GM23338 (cell line): ENCODE results near the gene DGKB. TPM values are rescaled to one million over a fixed set of nuclear protein-coding genes. Genes with fewer than 3 reads are reported as not detected.

Source experiments
- ATAC-seq: fragments of 200-7000 bp; cut with Tn5 transposase; 3 replicates; pipeline ENCODE4 v1.9.1; 2020
- DNase-seq: peaks from one replicate; pipeline ENCODE4 v3.0.0-alpha.2; 2015; ENCODE audit warnings: low spot score
- H2AFZ ChIP-seq: fragments of 200-600 bp; sonication (generic); 2 replicates; pipeline ENCODE4 v1.8.0; 2016; ENCODE audit warnings: antibody characterized with exemption, mild to moderate bottlenecking, moderate library complexity
- H3F3A ChIP-seq: fragments of 200-600 bp; sonication (generic); replicated peaks from 2 replicates; pipeline ENCODE4 v1.8.0; 2017; ENCODE audit warnings: antibody characterized with exemption, mixed run types, low read depth
- H3K27ac ChIP-seq: fragments of 200-600 bp; sonication (generic); 2 replicates; pipeline ENCODE4 v1.6.1; 2016; ENCODE audit warnings: low read depth
- H3K27me3 ChIP-seq: fragments of 200-600 bp; sonication (generic); 2 replicates; pipeline ENCODE4 v1.8.0; 2016; ENCODE audit warnings: mild to moderate bottlenecking, mixed run types, moderate library complexity; ENCODE audit not compliant: insufficient read depth
- H3K36me3 ChIP-seq: fragments of 200-600 bp; sonication (generic); 2 replicates; pipeline ENCODE4 v1.8.0; 2016; ENCODE audit warnings: mild to moderate bottlenecking; ENCODE audit not compliant: insufficient read depth
- H3K4me1 ChIP-seq: fragments of 200-600 bp; sonication (generic); 2 replicates; pipeline ENCODE4 v1.8.0; 2016; ENCODE audit warnings: mild to moderate bottlenecking, moderate library complexity; ENCODE audit not compliant: insufficient read depth
- H3K4me2 ChIP-seq: fragments of 200-600 bp; sonication (generic); 2 replicates; pipeline ENCODE4 v1.7.1; 2017; ENCODE audit warnings: mixed run types
- H3K4me3 ChIP-seq: fragments of 200-600 bp; sonication (generic); 2 replicates; pipeline ENCODE4 v1.6.1; 2016; ENCODE audit warnings: mixed run types
- H3K79me2 ChIP-seq: fragments of 200-600 bp; sonication (generic); replicated peaks from 2 replicates; pipeline ENCODE4 v1.8.0; 2017; ENCODE audit warnings: mild to moderate bottlenecking; ENCODE audit not compliant: insufficient read depth
- H3K9me2 ChIP-seq: fragments of 200-600 bp; sonication (generic); 2 replicates; pipeline ENCODE4 v1.8.0; 2017; ENCODE audit not compliant: insufficient read depth
- H4K20me1 ChIP-seq: fragments of 200-600 bp; sonication (generic); replicated peaks from 2 replicates; pipeline ENCODE4 v1.8.0; 2017; ENCODE audit warnings: mild to moderate bottlenecking; ENCODE audit not compliant: insufficient read depth
- H3K27ac Mint-ChIP-seq: 2 replicates; pipeline ENCODE4 v1.8.0; 2020; ENCODE audit warnings: inconsistent platforms, mild to moderate bottlenecking, moderate library complexity, mixed read lengths
- H3K27me3 Mint-ChIP-seq: 3 replicates; pipeline ENCODE4 v1.8.0; 2022; ENCODE audit warnings: low read depth, mild to moderate bottlenecking, moderate library complexity, mixed read lengths, inconsistent platforms; ENCODE audit not compliant: insufficient read depth, poor library complexity
- H3K36me3 Mint-ChIP-seq: 3 replicates; pipeline ENCODE4 v1.8.0; 2021; ENCODE audit warnings: low read depth, mild to moderate bottlenecking, inconsistent platforms, moderate library complexity, mixed read lengths
- H3K4me1 Mint-ChIP-seq: 3 replicates; pipeline ENCODE4 v1.8.0; 2020; ENCODE audit warnings: mild to moderate bottlenecking, inconsistent platforms, mixed read lengths
- H3K4me3 Mint-ChIP-seq: 3 replicates; pipeline ENCODE4 v1.8.0; 2021; ENCODE audit warnings: moderate library complexity, mild to moderate bottlenecking, inconsistent platforms, mixed read lengths
- H3K9me3 Mint-ChIP-seq: 3 replicates; pipeline ENCODE4 v1.8.0; 2020; ENCODE audit warnings: moderate library complexity, mild to moderate bottlenecking, inconsistent platforms, mixed read lengths
- CREB1 ChIP-seq: fragments of 250-450 bp; sonication (Bioruptor Pico); IDR thresholded peaks from 2 replicates; pipeline ENCODE4 v1.5.0; 2020; ENCODE audit warnings: low read depth, mild to moderate bottlenecking, moderate library complexity
- ETS1 ChIP-seq: IDR thresholded peaks from 2 replicates; pipeline ENCODE4 v1.6.1; 2016; ENCODE audit warnings: antibody characterized with exemption
- EZH2 ChIP-seq: fragments of 200-600 bp; sonication (generic); IDR thresholded peaks from one replicate; pipeline ENCODE4 v1.8.0; 2017; ENCODE audit warnings: antibody characterized with exemption, mild to moderate bottlenecking, low read depth; ENCODE audit not compliant: unreplicated experiment
- EZH2phosphoT487 ChIP-seq: fragments of 200-600 bp; sonication (generic); IDR thresholded peaks from one replicate; pipeline ENCODE4 v1.8.1; 2018; ENCODE audit warnings: antibody characterized with exemption; ENCODE audit not compliant: unreplicated experiment
- JUNB ChIP-seq: IDR thresholded peaks from one replicate; pipeline ENCODE4 v1.6.1; 2016; ENCODE audit warnings: antibody characterized with exemption; ENCODE audit not compliant: unreplicated experiment
- NANOG ChIP-seq: IDR thresholded peaks from 2 replicates; pipeline ENCODE4 v1.6.1; 2016; ENCODE audit warnings: antibody characterized with exemption, borderline replicate concordance
- POLR2AphosphoS5 ChIP-seq: IDR thresholded peaks from 2 replicates; pipeline ENCODE4 v1.6.1; 2016; ENCODE audit warnings: antibody characterized with exemption, low read depth
- STAT1 ChIP-seq: IDR thresholded peaks from one replicate; pipeline ENCODE4 v1.6.1; 2016; ENCODE audit warnings: antibody characterized with exemption; ENCODE audit not compliant: unreplicated experiment
- ZNF114 ChIP-seq: fragments of 250-450 bp; sonication (Bioruptor Pico); IDR thresholded peaks from 2 replicates; pipeline ENCODE4 v1.5.0; 2020; ENCODE audit warnings: mild to moderate bottlenecking, moderate library complexity
- ZNF331 ChIP-seq: fragments of 250-450 bp; sonication (Bioruptor Pico); IDR thresholded peaks from 2 replicates; pipeline ENCODE4 v1.5.0; 2020; ENCODE audit warnings: low read depth, mild to moderate bottlenecking, moderate library complexity
- polyA plus RNA-seq: library from polyadenylated mRNA; unstranded; fragments of >200 nt; fragmentation: Nextera tagmentation; extraction: Ambion mirVana; gene quantifications from 2 replicates; pipeline ENCODE4 v1.2.1, GENCODE V29; 2016
- total RNA-seq: library from RNA; depleted of rRNA; stranded (reverse); fragments of >200 nt; shearing (Covaris generic); gene quantifications from 2 replicates; pipeline ENCODE4 v1.2.3, GENCODE V29; 2014
- TF ChIP-seq, protein P1 (sequence below): IDR thresholded peaks from one replicate; pipeline ENCODE4 v1.6.1; 2018; ENCODE audit warnings: antibody characterized with exemption; ENCODE audit not compliant: unreplicated experiment
- TF ChIP-seq, protein P2 (sequence below), 2 experiments: fragments of 200-600 bp in 1 of 2; sonication (generic) in 1 of 2; conservative IDR thresholded peaks; 2 replicates each; pipeline versions ENCODE4 v1.5.1 to v1.6.1; 2016 to 2017; ENCODE audit warnings: antibody characterized with exemption in 2 of 2, low read depth in 2 of 2, mild to moderate bottlenecking in 2 of 2, moderate library complexity in 1 of 2

Gene DGKB
- total and polyA plus RNA-seq, 2 experiments from 2014 or later, result 4.8 to 11.5 TPM

- TF ChIP-seq ZNF114 (CRISPR knock-in tag), result no peak
- TF ChIP-seq, protein P1, sequence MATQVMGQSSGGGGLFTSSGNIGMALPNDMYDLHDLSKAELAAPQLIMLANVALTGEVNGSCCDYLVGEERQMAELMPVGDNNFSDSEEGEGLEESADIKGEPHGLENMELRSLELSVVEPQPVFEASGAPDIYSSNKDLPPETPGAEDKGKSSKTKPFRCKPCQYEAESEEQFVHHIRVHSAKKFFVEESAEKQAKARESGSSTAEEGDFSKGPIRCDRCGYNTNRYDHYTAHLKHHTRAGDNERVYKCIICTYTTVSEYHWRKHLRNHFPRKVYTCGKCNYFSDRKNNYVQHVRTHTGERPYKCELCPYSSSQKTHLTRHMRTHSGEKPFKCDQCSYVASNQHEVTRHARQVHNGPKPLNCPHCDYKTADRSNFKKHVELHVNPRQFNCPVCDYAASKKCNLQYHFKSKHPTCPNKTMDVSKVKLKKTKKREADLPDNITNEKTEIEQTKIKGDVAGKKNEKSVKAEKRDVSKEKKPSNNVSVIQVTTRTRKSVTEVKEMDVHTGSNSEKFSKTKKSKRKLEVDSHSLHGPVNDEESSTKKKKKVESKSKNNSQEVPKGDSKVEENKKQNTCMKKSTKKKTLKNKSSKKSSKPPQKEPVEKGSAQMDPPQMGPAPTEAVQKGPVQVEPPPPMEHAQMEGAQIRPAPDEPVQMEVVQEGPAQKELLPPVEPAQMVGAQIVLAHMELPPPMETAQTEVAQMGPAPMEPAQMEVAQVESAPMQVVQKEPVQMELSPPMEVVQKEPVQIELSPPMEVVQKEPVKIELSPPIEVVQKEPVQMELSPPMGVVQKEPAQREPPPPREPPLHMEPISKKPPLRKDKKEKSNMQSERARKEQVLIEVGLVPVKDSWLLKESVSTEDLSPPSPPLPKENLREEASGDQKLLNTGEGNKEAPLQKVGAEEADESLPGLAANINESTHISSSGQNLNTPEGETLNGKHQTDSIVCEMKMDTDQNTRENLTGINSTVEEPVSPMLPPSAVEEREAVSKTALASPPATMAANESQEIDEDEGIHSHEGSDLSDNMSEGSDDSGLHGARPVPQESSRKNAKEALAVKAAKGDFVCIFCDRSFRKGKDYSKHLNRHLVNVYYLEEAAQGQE, result no peak
- no peak for TF ChIP-seq ETS1
- TF ChIP-seq STAT1, result no peak
- no peak for TF ChIP-seq EZH2
- no peak for TF ChIP-seq ZNF331 (CRISPR knock-in tag)
- TF ChIP-seq EZH2phosphoT487, result no peak
- TF ChIP-seq CREB1 (CRISPR knock-in tag), result no peak
- TF ChIP-seq POLR2AphosphoS5, result no peak
- H3K4me3 Mint-ChIP-seq, result no peak overlapping the region
- no peak for ATAC-seq
Measured at GRCh38 chr7:14201353-14201752, 701.2 kb downstream of the DGKB start.

DNA sequence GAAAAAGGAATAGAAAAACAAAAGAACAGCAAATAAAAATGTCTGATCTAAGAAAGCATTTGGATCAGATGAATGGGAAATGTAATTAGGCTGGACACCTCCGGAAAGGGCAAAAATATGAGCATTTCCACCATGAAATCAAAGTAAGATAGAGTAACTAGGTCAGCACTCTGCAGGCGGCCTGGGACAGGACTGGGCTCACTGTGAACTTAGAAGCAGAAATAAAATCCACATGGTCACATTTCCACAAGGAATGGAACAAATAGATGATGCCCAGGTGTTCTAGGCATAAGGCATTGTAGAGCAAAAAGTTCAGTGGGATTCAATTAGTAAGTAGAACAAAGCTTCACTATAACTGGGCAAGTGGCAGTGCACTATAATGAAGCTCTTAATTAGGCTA lies 703.2 kb downstream of the DGKB start:
- no peak overlapping the region for H3K27ac ChIP-seq
- Mint-ChIP-seq H3K27ac (no peak overlapping the region), H3K36me3 (no peaks in the 10 kb centered on the region), H3K9me3 (no peaks in the 10 kb centered on the region), H3K4me3 (no peak overlapping the region), H3K4me1 (peaks cover 6% of the 10 kb centered on the region; the same call in 2 of the 3 replicates), H3K27me3 (peaks cover 2% of the 10 kb centered on the region)
- H3K9me2 ChIP-seq, result no peaks in the 10 kb centered on the region
- H3K27me3 ChIP-seq, result no peaks in the 10 kb centered on the region
- no peak overlapping the region for H3K4me2 ChIP-seq
- no peak overlapping the region for H2AFZ ChIP-seq
- H4K20me1 ChIP-seq, result no peaks in the 10 kb centered on the region
- ATAC-seq (no peak), DNase-seq (no peak)
- H3K4me1 ChIP-seq, result no peaks in the 10 kb centered on the region
- no peaks in the 10 kb centered on the region for H3K79me2 ChIP-seq
- no peaks in the 10 kb centered on the region for H3F3A ChIP-seq
- no peaks in the 10 kb centered on the region for H3K36me3 ChIP-seq
- H3K4me3 ChIP-seq, result no peak overlapping the region
- no peak for TF ChIP-seq ZNF331 (CRISPR knock-in tag)
- TF ChIP-seq, protein P2, sequence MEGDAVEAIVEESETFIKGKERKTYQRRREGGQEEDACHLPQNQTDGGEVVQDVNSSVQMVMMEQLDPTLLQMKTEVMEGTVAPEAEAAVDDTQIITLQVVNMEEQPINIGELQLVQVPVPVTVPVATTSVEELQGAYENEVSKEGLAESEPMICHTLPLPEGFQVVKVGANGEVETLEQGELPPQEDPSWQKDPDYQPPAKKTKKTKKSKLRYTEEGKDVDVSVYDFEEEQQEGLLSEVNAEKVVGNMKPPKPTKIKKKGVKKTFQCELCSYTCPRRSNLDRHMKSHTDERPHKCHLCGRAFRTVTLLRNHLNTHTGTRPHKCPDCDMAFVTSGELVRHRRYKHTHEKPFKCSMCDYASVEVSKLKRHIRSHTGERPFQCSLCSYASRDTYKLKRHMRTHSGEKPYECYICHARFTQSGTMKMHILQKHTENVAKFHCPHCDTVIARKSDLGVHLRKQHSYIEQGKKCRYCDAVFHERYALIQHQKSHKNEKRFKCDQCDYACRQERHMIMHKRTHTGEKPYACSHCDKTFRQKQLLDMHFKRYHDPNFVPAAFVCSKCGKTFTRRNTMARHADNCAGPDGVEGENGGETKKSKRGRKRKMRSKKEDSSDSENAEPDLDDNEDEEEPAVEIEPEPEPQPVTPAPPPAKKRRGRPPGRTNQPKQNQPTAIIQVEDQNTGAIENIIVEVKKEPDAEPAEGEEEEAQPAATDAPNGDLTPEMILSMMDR (conservative IDR thresholded peaks at IDR 0.05; ENCODE audit: low read depth in 2 of 2), result no peak
- TF ChIP-seq, protein P1, result no peak
- no peak for TF ChIP-seq POLR2AphosphoS5
- TF ChIP-seq NANOG, result no peak
- TF ChIP-seq CREB1 (CRISPR knock-in tag), result no peak
- TF ChIP-seq EZH2phosphoT487, result no peak
- TF ChIP-seq ZNF114 (CRISPR knock-in tag), result no peak
- no peak for TF ChIP-seq JUNB
- TF ChIP-seq STAT1, result no peak

More at GRCh38 chr7:14201353-14201752, 701.2 kb downstream of the DGKB start:
- H3K4me1 ChIP-seq, result no peaks in the 10 kb centered on the region
- no peaks in the 10 kb centered on the region for H4K20me1 ChIP-seq
- H3K36me3 Mint-ChIP-seq, result no peaks in the 10 kb centered on the region
- no peak overlapping the region for H2AFZ ChIP-seq
- H3K27me3 Mint-ChIP-seq, result peaks cover 2% of the 10 kb centered on the region
- H3K36me3 ChIP-seq, result no peaks in the 10 kb centered on the region
- H3K4me3 ChIP-seq, result no peak overlapping the region
- H3K4me1 Mint-ChIP-seq, result peaks cover 4% of the 10 kb centered on the region; the same call in 2 of the 3 replicates
- peak; percentile 6 for DNase-seq
- no peak overlapping the region for H3K4me2 ChIP-seq
- H3K27me3 ChIP-seq, result no peaks in the 10 kb centered on the region
- H3K79me2 ChIP-seq, result no peaks in the 10 kb centered on the region
- no peak overlapping the region for H3K27ac ChIP-seq
- H3K9me2 ChIP-seq, result no peaks in the 10 kb centered on the region
- no peaks in the 10 kb centered on the region for H3F3A ChIP-seq
- H3K9me3 Mint-ChIP-seq, result no peaks in the 10 kb centered on the region
- no peak overlapping the region for H3K27ac Mint-ChIP-seq
